ENCODE data around the gene SHISA7.
"Not testable (repeated sequence)": the region's sequence is repeated elsewhere in the genome, so short reads cannot be mapped to it uniquely, and the experiment has no call there.

The SHISA7 gene

GRCh38 chr19:55463583-55464031 lies 20.5 kb upstream of the SHISA7 start:
- DNase-seq (ENCODE audit: low read depth), result no peak

GRCh38 chr19:55462722-55463121 lies 19.6 kb upstream of the SHISA7 start:
- no peak for DNase-seq (ENCODE audit: low read depth)

DNA sequence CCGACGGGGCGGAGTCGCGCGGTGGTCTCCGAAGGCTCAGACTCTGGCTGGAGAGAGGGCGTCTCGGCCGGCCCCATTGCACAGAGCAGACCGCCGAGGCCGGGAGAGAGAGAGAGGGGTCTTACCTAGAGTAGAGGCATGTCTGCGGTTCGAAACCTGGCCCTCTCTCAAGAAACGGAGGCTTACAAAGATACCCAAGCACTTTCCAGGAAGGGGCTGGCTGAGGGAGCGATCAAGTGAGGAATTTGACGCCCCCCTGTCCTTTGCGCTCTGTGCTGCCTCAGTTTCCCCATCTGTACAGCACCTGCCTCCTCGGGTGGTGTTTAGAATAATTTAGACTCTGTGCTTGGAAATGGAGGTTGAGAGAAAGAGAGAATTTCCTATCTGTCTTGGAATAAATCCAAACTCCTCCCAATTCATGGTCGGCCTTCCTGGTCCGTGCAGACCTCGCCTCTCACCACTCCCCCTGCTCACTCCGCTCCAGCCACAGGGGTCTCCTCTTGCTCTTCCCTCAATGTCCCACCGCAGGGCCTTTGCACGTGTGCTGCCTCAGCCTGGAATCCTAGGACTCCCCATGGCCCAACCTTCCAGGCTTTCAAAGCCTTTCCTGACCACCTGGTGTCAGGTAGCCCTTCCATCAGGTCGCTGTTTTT lies 19.0 kb upstream of the SHISA7 start:
- no peak for DNase-seq (ENCODE audit: low read depth)

DNA sequence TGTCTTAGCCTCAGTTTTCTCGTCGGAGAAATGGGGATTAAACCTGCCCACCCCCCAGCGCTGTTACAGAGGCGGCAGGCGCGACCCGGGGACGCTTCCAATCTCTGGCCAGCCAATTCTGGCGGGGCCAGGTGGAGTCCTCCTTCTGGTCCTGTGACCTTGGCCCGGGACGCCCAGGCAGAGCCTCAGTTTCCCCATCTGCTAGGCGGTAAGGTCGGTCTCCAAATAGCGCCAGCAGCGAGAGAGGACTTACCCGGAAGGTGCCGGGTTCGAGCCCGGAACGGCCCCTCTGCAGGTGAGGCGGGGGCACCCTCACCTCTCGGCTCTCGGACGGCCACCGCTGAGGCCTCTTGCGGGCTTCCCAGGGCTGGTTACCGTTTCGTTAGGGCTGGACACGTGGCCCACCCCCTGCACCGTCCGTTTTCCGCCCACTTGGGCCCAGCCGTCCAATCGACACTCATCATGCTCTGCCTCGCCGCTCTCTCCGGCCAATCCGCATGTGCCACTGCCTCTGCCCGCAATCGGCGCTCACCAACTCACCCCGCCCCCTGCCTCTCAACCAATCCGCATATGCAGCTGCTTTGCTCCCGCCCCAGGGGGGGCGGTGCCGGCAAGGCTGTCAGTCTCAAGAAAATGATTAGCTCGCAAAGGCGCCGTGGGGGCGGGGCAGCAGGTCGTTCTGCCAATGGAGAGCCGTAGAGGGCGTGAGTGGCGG lies 18.3 kb upstream of the SHISA7 start, which contains the start of gene ISOC2:
Gene ISOC2 (minus strand): TSS at position 384 of the 715 bp plus-strand sequence. CDS start 5,156 bp downstream, outside the sequence.
- DNase-seq (ENCODE audit: low read depth), result peak; percentile 98

GRCh38 chr19:55460670-55461258 lies 17.7 kb upstream of the SHISA7 start:
- no peak for DNase-seq (ENCODE audit: low read depth)

GRCh38 chr19:55459950-55460657 lies 17.0 kb upstream of the SHISA7 start:
- no peak for DNase-seq (ENCODE audit: low read depth)

GRCh38 chr19:55459551-55459949 lies 16.4 kb upstream of the SHISA7 start:
- DNase-seq (ENCODE audit: low read depth), result no peak

- no peak for DNase-seq (ENCODE audit: low read depth)
These were observed 14.8 kb upstream of the SHISA7 start for GRCh38 chr19:55457683-55458457.

DNA sequence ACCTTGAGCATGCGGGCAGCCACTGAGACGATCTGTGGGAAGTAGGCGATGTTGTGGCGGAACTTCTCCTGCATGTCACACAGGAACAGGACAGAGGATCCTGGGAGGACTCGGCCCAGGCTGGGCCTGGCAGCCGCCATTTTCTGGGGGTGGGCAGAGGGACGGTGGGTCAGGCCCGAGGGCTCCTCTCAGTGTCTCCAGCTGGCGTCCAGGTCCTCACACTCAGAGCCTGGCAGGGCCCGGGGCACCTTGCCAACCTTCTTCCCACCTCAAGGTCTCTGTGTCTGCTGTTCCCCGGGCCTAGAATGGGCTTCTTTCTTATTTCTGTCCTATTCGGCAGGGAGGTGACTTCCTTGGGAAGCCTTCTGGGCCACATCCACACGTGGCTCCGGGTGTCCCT lies 13.2 kb upstream of the SHISA7 start:
- DNase-seq (ENCODE audit: low read depth), result no peak

DNA sequence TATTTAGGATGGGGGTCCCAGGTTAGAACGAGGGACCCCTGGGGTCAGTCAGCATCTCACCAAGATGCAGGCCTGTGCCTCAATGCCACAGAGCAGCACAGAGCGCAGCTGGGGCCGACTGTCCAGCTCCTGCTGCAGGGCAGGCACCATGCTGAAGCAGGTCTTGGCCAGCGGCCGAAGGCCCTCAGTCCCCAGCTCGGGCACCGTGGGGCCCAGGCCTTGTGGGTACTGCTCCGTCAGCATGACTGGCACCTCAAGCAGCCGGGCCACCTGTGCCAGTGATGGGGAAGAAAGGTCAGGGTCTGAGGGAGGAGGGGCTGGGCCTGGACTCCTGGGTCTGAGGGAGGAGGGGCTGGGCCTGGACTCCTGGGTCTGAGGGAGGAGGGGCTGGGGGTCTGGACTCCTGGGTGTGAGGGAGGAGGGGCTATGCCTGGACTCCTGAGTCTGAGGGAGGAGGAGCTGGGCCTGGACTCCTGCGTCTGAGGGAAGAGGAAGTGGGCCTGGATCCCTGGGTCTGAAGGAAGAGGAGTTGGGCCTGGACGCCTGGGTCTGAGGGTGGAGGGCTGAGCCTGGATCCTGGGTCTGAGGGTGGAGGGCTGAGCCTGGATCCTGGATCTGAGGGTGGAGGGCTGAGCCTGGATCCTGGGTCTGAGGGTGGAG lies 12.6 kb upstream of the SHISA7 start:
- DNase-seq (ENCODE audit: low read depth), result no peak

DNA sequence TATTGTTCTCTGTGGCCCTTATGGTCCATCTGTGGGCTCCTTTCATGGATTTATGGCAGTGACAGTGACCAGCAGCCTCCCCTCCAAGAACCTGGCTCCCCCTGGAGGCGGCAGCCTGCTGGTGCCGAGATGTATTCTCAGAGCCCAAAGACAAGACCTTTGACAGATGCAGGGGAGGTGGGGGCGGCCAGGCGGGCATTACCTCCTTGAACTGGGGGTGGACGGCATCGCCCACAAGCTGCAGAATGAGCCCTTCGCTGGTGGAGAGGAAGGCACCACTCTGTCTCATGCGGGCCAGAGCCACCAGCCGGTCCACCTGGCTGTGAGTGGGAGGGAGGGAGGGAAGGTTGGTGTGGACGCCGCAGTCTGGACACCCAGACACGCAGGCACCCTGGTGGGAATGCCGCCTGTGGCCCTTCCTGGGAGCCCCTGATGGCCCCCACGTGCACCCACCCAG lies 11.7 kb upstream of the SHISA7 start:
- DNase-seq (ENCODE audit: low read depth), result no peak

GRCh38 chr19:55453511-55454260 lies 10.6 kb upstream of the SHISA7 start:
- DNase-seq (ENCODE audit: low read depth), result no peak

DNA sequence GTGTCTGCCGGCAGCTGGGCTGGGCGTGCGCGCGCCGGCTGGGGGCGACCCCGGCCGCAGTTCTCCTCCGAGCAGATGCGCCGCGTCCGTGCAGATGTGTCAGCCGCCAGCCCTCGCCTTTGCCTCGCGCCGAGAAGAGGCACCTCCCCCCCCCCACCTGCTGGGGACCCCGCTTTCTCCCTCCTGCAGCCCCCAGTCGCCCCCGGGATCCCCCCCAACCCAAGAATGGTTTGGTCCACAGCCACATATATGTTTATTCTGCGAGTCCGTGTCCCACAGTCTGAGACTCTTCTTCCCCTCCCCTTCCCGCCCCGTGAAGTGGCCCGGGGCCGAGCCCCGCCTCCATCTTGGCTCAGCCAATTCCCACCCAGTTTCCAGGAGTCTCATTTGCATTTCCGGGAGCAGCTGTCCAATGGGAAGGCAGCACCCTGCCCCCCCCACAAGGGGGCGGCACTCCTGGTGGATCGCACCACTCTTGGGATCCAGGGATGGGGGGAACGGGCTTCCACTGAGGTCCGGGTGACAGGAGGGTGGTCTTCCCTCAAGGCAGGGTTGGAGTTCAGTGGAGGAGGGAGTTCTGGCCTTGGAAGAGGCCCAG lies 9.7 kb upstream of the SHISA7 start:
- no peak for DNase-seq (ENCODE audit: low read depth)

DNA sequence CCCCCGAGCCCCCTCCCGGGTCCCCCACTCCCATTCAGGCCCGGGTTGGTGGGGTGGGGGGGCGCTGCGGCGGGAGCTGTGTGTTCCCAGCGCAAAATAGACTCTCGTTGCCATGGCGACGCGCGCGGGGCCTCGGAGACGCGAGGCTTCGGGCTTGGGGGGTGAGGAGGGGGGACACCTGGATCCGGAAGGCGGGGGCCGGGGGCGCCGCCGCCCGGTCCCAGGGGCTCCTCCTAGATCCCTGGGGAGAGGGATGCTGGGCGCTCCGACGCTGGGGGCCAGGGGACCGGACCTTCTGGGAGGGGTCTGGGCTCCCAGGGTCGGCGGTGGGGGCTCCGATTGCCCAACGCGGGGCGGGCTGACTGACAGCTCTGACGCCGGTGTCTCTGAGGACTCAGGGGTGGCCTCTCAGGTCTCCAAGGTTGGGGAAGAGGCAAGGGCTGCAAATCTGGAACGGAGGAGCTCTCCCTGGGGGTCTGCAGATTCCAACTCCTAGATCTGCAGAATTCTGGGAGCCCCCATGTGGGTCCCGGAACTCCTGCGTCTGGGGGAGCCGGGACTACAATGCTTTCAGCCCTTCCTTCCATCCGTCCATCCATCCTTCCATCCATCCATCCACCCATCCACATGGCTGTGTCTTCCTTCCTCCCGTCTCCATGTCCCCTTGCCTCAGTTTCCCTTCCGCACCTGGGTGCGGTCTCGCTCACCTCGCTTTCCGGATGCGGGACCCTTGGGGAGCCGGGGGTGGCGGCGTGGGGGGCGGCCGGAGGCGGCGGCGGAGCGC lies 9.1 kb upstream of the SHISA7 start:
- DNase-seq (ENCODE audit: low read depth), result no peak

DNA sequence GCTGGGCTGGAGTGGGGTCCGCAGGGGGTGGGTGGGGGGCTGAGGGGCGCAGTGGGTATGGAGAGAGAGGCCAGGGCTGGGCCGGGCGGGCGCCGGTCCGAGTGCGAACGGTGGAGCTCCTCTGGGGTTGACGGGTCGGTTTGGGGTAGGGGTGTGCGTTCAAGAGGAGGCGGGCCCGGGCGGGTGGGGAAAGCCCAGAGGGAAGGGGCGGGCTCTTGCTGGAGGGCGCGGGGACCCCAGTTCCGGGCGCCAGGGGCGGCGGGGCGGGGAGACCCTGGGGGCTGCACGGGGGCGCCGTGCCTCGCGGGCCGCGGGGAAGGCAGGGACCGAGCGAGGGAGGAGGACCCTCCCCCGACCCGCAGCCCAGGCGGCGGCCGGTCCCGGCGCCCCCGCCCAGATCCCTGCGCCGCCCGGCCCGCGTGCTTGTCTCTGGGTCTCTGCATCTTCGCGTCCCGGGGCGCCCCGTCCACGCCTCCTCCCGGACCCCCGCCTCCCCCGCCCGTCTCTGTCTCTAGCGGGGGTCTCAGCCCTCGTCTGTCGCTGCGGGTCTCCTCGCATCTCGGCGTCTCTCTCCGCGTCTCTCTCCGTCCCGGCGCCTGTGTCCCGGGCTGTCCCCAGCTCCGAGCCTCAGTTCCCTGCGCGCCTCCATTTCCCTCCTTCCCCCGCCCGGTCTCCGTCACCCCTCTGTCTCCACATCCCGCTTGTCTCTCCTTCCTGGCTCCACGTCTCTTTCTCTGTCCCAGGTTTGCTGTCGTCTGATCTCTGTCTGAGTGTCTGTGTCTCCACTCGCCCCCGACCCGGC lies 8.3 kb upstream of the SHISA7 start:
- no peak for DNase-seq (ENCODE audit: low read depth)

- no peak for DNase-seq (ENCODE audit: low read depth)
These were observed 6.4 kb upstream of the SHISA7 start for GRCh38 chr19:55449469-55449868.

DNA sequence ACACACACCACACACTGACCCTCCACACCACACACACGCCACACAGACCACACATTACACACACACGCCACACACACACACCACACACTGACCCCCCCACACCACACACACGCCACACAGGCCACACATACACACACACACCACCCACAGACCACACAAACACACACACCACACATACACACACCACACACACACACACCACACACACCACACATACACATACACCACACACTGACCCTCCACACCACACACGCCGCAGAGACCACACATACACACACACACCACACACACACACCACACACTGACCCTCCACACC lies 5.0 kb upstream of the SHISA7 start:
- DNase-seq (ENCODE audit: low read depth), result not testable (repeated sequence)

GRCh38 chr19:55447421-55448174 lies 4.5 kb upstream of the SHISA7 start:
- DNase-seq (ENCODE audit: low read depth), result no peak
